HFFc6 (cell line): ENCODE measurements around the gene CCDC197. TPM values are rescaled to one million over a fixed set of nuclear protein-coding genes. Genes with fewer than 3 reads are reported as not detected.

Experiments used
- DNase-seq: peaks from one replicate; pipeline ENCODE4 v3.0.0-alpha.2; 2018
- H3K27ac Mint-ChIP-seq: 2 replicates; pipeline ENCODE4 v1.8.0; 2020; ENCODE audit warnings: mild to moderate bottlenecking, mixed read lengths
- H3K27me3 Mint-ChIP-seq: 2 replicates; pipeline ENCODE4 v1.8.0; 2021; ENCODE audit warnings: mild to moderate bottlenecking, moderate library complexity, mixed read lengths; ENCODE audit not compliant: insufficient read depth
- H3K36me3 Mint-ChIP-seq: 2 replicates; pipeline ENCODE4 v1.8.0; 2021; ENCODE audit warnings: low read depth, mixed read lengths
- H3K4me1 Mint-ChIP-seq: 2 replicates; pipeline ENCODE4 v1.8.0; 2020; ENCODE audit warnings: low read depth, mixed read lengths
- H3K4me3 Mint-ChIP-seq: 2 replicates; pipeline ENCODE4 v1.8.0; 2020; ENCODE audit warnings: mild to moderate bottlenecking, moderate library complexity, mixed read lengths
- H3K9me3 Mint-ChIP-seq: 2 replicates; pipeline ENCODE4 v1.8.0; 2020; ENCODE audit warnings: mild to moderate bottlenecking, mixed read lengths
- long read RNA-seq: library from polyadenylated mRNA; unstranded; transcript quantifications from one replicate; pipeline ENCODE4 v2.0.0, GENCODE V29; 2019
- total RNA-seq, 6 experiments: library from RNA; stranded (reverse); fragmentation: NEBNext Ultra II Directional; extraction: Animal tissue kit (Norgen Biotek cat#: 25700); gene quantifications; 2 replicates in 1 of 6; 3 replicates in 5 of 6; pipeline ENCODE4 v1.2.3, GENCODE V29; 2021
- TF ChIP-seq, protein P1 (sequence below): fragments of 200-600 bp; sonication (generic); IDR thresholded peaks from 2 replicates; pipeline ENCODE4 v1.5.0; 2021; ENCODE audit warnings: antibody characterized with exemption, mild to moderate bottlenecking

CCDC197 gene
- total RNA-seq = not detected
- long read RNA-seq = 0 reads

DNA sequence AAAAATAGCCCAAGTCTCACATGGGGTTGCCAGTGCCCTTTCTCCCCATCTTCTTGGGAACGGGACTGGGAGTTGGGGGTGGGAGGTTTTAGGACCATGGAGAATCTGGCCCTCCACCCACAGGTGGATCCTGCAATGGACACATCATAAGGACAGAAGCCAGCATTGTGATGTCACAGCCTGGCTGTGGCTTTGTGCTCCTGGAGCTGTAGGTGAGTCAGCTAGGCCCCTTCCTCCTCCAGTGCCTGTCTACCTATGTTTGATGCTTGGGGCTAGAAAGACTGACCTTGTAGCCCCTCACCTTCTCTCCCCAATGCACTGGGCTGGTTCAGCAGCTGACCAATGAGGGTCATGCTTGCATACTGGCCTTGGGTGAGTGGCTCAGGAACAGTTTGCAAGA, at the start of gene CCDC197:
Gene CCDC197, plus strand, starts transcription at position 220 of the 400 bp plus-strand sequence. CDS start 831 bp downstream, outside the sequence.
- Mint-ChIP-seq H3K27ac (no peak within 1 kb of the TSS), H3K4me3 (no peak within 1 kb of the TSS), H3K9me3 (no peaks in the 10 kb centered on the region), H3K4me1 (peaks cover 20% of the 10 kb centered on the region), H3K36me3 (no peaks in the 10 kb centered on the region), H3K27me3 (peaks cover 15% of the 10 kb centered on the region)
- TF ChIP-seq, protein P1, sequence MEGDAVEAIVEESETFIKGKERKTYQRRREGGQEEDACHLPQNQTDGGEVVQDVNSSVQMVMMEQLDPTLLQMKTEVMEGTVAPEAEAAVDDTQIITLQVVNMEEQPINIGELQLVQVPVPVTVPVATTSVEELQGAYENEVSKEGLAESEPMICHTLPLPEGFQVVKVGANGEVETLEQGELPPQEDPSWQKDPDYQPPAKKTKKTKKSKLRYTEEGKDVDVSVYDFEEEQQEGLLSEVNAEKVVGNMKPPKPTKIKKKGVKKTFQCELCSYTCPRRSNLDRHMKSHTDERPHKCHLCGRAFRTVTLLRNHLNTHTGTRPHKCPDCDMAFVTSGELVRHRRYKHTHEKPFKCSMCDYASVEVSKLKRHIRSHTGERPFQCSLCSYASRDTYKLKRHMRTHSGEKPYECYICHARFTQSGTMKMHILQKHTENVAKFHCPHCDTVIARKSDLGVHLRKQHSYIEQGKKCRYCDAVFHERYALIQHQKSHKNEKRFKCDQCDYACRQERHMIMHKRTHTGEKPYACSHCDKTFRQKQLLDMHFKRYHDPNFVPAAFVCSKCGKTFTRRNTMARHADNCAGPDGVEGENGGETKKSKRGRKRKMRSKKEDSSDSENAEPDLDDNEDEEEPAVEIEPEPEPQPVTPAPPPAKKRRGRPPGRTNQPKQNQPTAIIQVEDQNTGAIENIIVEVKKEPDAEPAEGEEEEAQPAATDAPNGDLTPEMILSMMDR = no peak
- DNase-seq = no peak

DNA sequence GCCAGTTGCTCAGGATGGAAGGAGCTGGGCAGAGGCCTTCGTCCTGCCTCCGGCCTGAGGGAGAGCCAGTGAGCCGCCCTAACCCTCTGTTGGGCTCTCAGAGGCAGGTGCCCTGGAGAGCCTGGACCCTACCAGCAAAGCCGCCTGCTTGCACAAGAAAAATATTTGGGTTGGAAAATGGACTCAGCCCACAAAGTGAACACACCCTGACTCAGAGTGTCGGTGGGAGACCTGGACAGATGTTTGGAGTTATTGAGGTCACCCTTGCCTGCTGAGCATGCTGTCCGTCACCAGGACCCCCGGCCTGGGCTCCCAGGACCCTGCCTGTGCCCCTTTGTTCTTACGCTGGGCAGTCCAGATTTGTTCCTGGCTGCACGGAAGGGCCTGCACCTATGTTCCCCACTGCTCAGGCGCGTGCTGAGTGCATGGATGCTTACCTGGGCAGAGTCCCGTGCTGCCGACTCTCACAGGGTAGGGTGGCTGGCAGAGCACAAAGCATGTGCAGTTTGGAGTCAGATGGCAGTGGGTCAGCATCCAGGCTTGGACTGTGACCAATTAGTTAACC, 47.5 kb upstream of the CCDC197 start:
- Mint-ChIP-seq H3K4me1 (peaks cover 22% of the 10 kb centered on the region), H3K27ac (no peak overlapping the region), H3K27me3 (peaks cover 10% of the 10 kb centered on the region), H3K4me3 (no peak overlapping the region), H3K36me3 (no peaks in the 10 kb centered on the region), H3K9me3 (no peaks in the 10 kb centered on the region)
- TF ChIP-seq, protein P1 = no peak
- DNase-seq = no peak

DNA sequence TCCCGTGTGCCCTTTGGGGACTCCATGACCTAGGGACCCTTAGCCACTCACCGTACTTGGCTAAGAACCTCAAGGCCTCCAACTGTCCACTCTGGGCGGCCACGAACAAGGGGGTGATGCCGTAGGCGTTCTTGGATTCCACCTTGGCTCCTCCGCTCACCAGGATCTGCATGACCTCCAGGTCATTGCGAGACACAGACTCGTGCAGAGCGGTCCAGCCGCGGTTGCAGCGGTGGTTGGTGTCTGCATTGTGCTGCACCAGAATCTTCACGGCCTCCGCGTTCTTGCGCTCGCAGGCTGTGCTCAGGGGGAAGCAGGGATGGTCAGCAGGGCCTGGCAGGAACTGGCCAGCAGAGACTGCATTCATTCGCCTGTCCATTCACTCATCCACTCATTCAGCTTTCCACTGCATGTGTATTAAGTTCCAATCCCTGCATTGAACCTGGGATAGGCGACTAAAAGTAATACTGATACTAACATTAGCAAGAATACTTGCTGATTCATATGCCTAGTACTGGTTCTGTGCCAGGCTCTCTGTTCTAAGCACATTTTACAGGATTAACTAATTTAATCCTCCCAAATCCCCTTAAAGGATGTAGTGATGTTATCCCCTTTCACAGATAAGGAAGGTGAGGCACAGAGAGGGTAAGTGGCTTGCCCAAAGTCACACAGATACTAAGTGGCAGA, 46.0 kb upstream of the CCDC197 start:
- no peak overlapping the region for H3K27ac Mint-ChIP-seq
- no peak for DNase-seq
- H3K27me3 Mint-ChIP-seq = peaks cover 10% of the 10 kb centered on the region
- peaks cover 8% of the 10 kb centered on the region for H3K4me1 Mint-ChIP-seq
- TF ChIP-seq, protein P1 = no peak
- no peak overlapping the region for H3K4me3 Mint-ChIP-seq
- H3K9me3 Mint-ChIP-seq = no peaks in the 10 kb centered on the region
- H3K36me3 Mint-ChIP-seq = no peaks in the 10 kb centered on the region

DNA sequence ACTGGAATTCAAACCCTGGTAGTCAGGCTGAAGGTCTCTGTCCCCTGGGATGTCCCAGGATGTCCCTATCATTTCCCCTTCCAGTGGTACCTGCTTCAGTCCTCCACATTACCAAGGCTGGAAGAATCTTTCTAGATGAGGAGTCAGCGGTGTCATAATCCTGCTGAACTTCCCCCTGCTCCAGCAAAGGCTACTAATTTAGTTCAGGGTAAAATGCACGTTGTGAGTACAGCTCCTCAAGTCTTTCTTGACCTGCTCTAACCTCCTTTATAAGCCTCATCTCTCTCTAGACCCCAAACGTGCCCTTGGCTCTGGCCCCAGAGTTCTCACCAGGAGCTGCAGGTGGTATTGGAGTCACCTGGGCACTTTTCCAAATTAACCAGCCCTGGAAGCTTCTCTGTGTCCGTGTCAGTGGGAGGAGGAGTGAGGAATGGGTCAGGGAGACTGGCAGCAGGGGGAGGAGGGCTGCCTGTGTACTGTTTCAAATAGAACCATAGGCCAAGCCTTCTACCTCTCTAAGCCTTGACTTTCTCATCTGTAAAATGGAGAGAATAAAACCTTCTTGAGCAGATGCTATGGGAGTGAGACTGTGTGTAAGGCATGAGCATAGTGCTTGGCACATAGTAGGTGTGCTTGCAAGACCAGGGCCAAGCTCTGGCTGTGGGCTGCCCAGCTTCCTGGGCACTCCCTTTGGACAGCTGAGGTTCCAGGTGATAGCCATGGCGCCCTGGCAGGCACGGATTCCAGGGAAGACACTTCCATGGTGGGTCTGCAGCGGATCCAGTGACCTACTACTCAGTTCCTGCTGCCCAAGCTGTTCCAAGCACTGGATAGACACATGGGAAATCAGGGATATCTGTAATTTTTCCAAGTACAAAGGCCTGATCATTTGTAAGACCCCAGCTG, 45.2 kb upstream of the CCDC197 start:
- H3K27me3 Mint-ChIP-seq = peaks cover 10% of the 10 kb centered on the region
- TF ChIP-seq, protein P1 = no peak
- H3K9me3 Mint-ChIP-seq = no peaks in the 10 kb centered on the region
- no peak overlapping the region for H3K27ac Mint-ChIP-seq
- no peak overlapping the region for H3K4me3 Mint-ChIP-seq
- DNase-seq = no peak
- H3K36me3 Mint-ChIP-seq = no peaks in the 10 kb centered on the region
- H3K4me1 Mint-ChIP-seq = no peaks in the 10 kb centered on the region

DNA sequence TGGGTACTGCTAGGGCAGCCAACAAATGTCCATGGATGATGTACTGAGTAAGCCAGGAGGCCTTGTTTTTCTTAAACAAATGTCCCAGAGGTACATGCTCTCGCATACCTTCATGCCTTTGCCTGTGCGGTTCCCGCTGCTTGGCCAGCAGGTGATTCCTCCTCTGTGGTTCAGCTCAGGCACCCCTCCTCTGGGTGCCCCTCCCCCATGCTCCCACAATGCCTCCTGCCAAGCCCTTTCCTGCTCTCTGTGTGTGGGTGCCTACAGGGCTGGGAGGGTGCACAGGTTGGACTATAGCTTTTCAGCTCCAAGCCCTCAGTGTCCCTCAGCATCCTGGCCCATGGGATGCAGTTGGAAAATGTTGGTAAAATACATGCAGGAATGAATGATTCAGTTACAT, 44.3 kb upstream of the CCDC197 start:
- H3K27me3 Mint-ChIP-seq = peaks cover 10% of the 10 kb centered on the region
- H3K4me3 Mint-ChIP-seq = no peak overlapping the region
- DNase-seq = no peak
- H3K36me3 Mint-ChIP-seq = no peaks in the 10 kb centered on the region
- no peaks in the 10 kb centered on the region for H3K4me1 Mint-ChIP-seq
- no peak overlapping the region for H3K27ac Mint-ChIP-seq
- no peaks in the 10 kb centered on the region for H3K9me3 Mint-ChIP-seq
- TF ChIP-seq, protein P1 = no peak
